ENCODE measurements around the gene WDR31.

GRCh38 chr9:113373676-113374392, 33.8 kb upstream of the WDR31 start:
- TF ChIP-seq EZH2 (IDR thresholded peaks at IDR 0.05; ENCODE audit: low read length, unreplicated experiment) (no peak), CTCF (conservative IDR thresholded peaks at IDR 0.05; ENCODE audit: low read depth, low read length) (no peak)
